T-helper 22 cell (primary cell): ENCODE data around the gene IRF2BP2.
"Not testable (repeated sequence)": the region's sequence is repeated elsewhere in the genome, so short reads cannot be mapped to it uniquely, and the experiment has no call there.

Experiments
- DNase-seq: peaks from one replicate; pipeline ENCODE4 v3.0.0-alpha.2; 2020; ENCODE audit warnings: low read depth

Gene IRF2BP2

DNA sequence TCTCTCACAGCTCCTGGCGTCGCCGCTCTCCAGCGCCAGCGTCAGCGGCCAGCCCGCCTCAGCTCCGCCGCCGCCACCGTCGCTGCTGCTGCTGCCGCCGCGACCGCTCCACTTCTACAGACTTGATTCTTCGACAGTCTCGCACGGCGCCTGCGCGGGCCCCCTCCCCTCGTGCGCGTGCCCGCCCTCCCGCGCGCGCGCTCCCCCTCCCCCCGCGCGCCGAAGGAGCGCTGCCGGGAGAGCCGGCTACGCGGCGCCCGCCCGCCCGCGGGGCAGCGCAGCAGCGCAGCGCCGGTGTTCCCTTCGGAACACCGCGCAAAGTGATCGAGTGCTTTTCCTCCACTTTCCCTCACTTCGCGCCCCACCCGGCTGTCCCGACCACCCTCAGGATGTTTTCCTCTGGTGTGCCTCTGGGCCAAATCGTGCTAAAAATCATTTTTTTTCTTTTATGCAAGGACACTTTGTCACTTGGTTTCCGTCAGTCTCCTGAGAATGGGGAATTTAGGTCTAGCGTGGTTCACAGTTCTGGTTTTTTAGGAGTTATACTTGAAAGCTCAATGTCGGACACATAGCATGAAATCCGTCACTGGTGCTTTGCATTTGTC, at the start of gene IRF2BP2:
Gene IRF2BP2, minus strand, starts transcription at position 118 of the 605 bp plus-strand sequence. CDS start 684 bp downstream, outside the sequence.
- peak; percentile 69 for DNase-seq

- no peak for DNase-seq
Observed at GRCh38 chr1:234659538-234659937, 49.6 kb upstream of the IRF2BP2 start.

DNA sequence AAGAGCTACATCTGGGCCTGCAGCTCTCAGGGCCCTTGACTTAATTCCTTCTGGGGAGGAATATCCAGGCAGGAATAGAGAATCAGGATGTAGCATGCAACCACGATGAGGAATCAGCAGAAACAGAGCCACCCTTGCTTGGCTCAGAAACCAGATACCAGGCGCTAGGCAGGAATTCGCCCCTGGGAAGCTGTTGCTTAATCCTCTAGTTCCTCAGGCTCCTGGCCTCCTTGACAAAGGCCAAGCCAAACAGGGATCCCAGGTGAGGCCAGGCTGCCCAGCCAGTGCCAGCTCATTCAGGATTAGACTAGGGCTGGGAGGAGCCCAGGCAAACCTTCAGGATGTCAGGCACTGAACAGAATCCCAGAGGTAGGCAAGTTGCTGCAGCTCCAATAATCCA, 48.2 kb upstream of the IRF2BP2 start:
- DNase-seq: no peak

DNA sequence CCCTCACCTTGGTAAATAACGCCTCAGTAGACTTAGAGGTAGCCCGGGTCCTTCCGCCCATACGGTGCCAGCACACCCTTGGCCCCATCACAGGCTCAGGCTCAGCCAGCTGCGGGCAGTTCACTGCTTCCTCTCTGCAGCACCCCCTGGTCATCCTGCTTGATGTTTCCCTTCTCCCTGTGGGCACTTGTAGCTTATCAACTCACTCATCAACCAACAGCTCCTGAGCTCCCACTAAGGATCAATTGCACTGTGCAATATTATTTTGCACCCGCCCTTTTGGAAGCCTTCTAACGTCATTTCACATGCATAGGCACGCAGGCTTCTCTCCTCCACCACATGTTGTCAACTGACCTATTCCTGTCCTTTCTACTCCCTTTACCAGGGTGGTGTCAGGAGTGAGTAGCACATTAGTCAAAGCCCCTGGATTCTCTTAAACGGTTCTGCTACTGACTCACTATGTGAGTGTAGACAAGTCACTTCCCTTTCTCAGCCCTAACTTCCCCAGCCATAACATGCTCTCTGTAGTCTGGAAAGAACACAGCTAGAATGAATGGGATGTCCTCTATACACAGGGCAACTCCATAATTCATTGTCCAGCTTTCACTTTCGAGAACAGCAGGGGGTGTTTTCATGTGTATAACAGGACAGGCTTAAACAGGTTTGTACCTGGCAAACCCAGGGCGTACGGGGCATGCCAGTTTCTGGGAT, 47.1 kb upstream of the IRF2BP2 start:
- DNase-seq: no peak

GRCh38 chr1:234656070-234656895, 46.3 kb upstream of the IRF2BP2 start:
- DNase-seq: no peak

GRCh38 chr1:234655328-234656069, 45.5 kb upstream of the IRF2BP2 start:
- DNase-seq: no peak

- DNase-seq: no peak
Observed at GRCh38 chr1:234654002-234654733, 44.2 kb upstream of the IRF2BP2 start.

- DNase-seq: no peak
Observed at GRCh38 chr1:234649432-234650081, 39.6 kb upstream of the IRF2BP2 start.

GRCh38 chr1:234647758-234648157, 37.8 kb upstream of the IRF2BP2 start:
- DNase-seq: no peak

DNA sequence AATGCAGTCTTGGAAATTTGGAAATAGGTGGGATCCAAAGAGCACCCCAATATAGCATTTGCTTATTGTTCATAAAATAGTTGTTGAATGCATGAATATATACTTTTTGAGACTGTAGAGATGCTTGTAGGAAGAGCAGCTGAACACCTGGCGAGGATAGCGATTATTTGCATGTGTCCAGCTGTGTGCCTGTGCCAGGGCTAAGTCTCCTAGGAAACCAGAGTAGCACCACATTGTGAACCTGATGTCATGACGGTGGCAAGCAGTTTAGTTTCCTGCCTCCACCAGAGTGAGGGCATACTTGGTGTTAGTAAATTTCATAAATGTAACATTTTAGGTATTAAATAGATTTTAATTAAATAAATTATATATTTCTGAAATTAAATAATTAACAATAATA, 37.3 kb upstream of the IRF2BP2 start:
- no peak for DNase-seq

- no peak for DNase-seq
Observed at GRCh38 chr1:234645964-234646363, 36.0 kb upstream of the IRF2BP2 start.

- no peak for DNase-seq
Observed at GRCh38 chr1:234645474-234645953, 35.5 kb upstream of the IRF2BP2 start.

GRCh38 chr1:234644928-234645327, 35.0 kb upstream of the IRF2BP2 start:
- DNase-seq: no peak

DNA sequence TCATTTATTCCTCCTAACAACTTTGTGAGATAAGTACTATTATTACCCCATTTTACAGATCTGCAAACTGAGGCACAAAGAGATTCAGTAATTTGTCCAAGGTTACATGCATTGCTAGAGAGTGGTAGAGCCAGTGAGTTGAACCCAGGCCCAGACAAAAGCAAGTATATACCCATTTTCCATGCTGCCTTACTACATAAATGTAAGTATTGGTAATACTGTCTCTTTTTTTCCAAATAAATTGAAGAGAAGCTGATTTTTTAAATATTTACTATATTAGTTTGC, 33.8 kb upstream of the IRF2BP2 start:
- no peak for DNase-seq

DNA sequence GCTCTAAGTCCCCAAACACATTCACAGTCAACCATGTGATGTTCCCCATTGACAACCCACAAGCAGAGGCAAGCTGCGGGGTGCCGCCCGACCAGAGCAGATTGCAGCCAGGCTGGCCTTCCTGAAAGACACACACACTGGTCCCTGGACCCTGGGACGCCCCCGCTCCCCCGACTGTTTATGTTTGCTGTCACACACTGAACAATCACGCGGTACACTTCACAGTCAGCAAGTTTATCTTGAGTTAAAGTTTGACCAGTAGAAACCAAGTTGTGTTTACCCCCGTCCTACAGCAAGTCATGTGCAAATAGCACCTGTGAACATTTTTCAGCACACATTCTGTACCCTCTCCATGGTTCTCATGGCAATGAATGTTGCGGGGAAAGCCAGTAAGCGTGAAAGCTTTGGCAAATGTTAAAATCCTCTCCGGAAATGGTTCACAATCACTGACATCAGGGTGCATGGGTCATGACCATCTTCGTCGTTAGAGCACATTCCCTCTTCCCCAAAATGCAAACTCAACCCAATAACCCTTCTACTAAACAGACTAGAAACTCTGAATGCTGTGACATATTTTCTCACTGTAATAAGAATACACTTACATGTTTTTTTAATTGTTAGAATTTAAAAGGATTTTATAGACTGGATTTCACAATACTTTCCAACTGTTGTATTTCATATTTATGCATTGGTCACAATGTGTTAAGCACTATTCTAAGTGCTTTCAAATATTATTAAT, 33.3 kb upstream of the IRF2BP2 start:
- no peak for DNase-seq

DNA sequence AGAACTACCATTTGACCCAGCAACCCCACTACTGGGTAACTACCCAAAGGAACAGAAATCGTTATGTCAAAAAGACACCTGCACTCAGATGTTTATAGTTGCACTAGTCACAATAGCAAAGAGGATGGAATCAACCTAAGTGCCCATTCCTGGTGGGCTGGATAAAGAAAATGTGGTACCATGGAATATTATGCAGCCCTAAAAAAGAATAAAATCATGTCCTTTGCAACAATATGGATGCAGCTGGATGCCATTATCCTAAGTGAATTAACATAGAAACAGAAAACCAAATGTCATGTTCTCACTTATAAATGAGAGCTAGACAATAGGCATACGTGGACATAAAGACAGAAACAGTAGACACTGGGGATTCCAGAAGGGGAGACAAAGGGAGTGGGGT, 32.5 kb upstream of the IRF2BP2 start:
- DNase-seq: no peak

- no peak for DNase-seq
Observed at GRCh38 chr1:234639961-234640360, 30.0 kb upstream of the IRF2BP2 start.

DNA sequence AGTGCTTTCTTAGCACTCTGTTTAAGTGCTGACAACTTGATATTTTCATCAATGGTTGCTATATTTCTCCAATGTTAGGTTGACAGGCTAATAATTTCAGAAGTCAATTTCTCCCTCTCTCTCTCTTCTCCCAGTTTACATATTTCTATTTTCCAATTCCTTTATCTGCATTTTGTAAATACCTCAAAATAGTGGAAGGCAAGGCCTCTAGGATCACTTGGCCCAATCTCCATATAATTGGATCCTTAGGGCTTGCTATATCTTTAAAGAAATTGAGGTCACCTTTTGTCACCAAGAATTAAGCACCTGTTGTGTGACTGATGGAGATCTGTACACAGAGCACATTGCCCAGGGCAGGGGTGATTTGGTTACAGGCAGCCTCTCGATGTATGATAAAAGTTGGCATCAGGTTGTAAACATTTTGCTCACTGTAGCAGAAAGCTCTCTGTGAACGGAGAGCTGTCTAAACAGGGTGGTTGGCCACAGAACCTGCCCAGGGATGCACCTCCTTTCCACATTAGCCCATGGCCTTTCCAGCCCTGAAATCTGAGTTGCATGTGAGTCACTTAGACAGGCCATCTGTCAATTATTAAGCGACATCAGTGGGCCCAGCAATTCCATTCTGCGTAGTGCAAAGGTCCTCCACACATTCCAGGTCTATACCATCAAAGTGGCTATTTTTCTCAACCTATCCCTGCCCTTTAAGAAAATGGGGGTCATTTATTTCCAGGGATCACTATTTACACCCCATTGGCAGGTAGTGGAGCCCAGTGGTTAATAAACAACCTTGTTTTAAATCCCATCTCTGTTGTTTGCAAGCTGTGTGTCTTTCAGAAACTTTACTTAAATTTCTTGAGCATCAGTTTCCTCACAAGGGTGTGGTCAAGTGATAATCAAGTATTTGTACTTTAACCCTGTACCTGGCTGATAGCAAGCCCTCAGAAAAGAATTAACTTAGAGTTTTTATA, 29.1 kb upstream of the IRF2BP2 start:
- DNase-seq: no peak

DNA sequence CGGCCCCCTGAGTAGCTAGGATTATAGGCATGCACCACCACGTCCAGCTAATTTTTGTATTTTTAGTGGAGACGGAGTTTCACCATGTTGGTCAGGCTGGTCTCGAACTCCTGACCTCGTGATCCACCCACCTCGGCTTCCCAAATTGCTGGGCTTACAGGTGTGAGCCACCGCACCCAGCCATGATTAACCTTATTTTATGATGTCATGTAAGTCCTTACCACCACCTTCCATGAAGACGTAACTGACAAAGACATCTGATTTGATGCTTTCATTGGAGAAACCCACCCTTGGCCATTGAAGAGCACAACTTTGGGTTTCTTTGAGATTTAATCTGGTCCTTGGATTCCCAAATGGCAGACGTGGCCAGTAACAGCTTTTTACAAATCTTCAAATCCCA, 24.9 kb upstream of the IRF2BP2 start:
- DNase-seq: not testable (repeated sequence)
